Mammary epithelial cell (primary cell): ENCODE data around the gene DAPK3.

Experiments
- CTCF ChIP-seq, 2 donors: IDR thresholded peaks in 1 of 2; conservative IDR thresholded peaks in 1 of 2; 2 replicates each; pipeline ENCODE4 v1.5.1; 2011 to 2012; ENCODE audit warnings: inconsistent platforms in 2 of 2, low read length in 2 of 2, mild to moderate bottlenecking in 2 of 2, control low read depth in 1 of 2, low read depth in 1 of 2; ENCODE audit not compliant: insufficient read depth in 1 of 2; ENCODE audit errors: extremely low read depth in 1 of 2
- EZH2 ChIP-seq: IDR thresholded peaks from 2 replicates; pipeline ENCODE4 v1.6.1; 2012; ENCODE audit warnings: low read length, inconsistent platforms, borderline replicate concordance

DNA sequence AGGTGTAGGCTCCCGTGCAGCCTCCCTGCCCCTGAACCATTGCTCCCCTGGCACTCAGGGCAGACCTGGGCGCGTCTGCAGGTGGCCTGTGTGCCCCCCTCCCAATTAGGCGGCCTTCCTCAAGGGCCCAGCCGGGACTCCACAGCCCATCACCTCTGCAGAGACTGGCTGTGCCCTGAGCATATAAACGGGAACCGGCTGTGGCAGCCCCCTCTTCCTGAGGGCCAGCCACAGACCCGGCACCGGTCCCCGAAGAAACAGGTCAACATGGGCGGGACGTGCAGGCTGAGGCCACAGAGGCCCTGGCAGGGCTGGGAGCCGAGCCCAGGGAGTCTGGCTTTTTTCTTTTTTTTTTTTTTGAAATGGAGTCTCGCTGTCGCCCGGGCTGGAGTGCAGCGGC is 48.7 kb upstream of the DAPK3 start:
- TF ChIP-seq CTCF (conservative IDR thresholded peaks at IDR 0.05 in 1 of 2, IDR thresholded peaks at IDR 0.05 in 1 of 2; ENCODE audit: extremely low read depth in 1 of 2, insufficient read depth in 1 of 2, low read depth in 1 of 2, low read length in 2 of 2) (no peak), EZH2 (no peak)
